K562 (cell line): ENCODE measurements around the gene HS3ST5.

Experiments used
- ZKSCAN8 ChIP-seq: fragments of 200-800 bp; sonication (Bioruptor generic); IDR thresholded peaks from 2 replicates; pipeline ENCODE4 v1.6.1; 2016; ENCODE audit warnings: missing genetic modification characterization, missing compliant biosample characterization
- TF ChIP-seq, protein P1 (sequence below), 3 experiments: IDR thresholded peaks in 2 of 3; conservative IDR thresholded peaks in 1 of 3; 2 replicates each; pipeline ENCODE4 v1.5.1; 2011 to 2012; ENCODE audit warnings: low read length in 3 of 3, mild to moderate bottlenecking in 3 of 3, control low read depth in 2 of 3, improper control_type of control experiment in 1 of 3, inconsistent platforms in 1 of 3, low read depth in 1 of 3, mixed read lengths in 1 of 3, moderate library complexity in 1 of 3; ENCODE audit not compliant: insufficient read depth in 2 of 3

DNA sequence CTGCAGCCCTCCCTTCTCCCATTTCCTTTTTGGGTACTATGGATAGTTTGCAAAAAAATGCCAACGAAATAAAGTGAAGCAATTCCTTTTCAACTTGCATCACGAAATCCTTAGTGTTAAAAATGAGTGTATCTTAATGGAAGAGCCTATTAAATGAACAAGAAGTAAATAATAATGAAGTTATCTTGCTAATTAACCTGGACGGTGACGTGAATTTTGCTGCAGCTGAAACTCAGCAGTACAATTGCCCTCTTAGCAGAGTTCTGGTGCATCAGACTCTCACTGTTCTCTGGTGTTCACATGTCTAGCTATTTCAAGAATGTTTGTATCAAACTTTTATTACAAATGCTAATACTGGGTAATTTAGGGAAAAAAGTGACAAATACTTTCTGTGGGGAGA, 252.2 kb downstream of the HS3ST5 start:
- TF ChIP-seq, protein P1, sequence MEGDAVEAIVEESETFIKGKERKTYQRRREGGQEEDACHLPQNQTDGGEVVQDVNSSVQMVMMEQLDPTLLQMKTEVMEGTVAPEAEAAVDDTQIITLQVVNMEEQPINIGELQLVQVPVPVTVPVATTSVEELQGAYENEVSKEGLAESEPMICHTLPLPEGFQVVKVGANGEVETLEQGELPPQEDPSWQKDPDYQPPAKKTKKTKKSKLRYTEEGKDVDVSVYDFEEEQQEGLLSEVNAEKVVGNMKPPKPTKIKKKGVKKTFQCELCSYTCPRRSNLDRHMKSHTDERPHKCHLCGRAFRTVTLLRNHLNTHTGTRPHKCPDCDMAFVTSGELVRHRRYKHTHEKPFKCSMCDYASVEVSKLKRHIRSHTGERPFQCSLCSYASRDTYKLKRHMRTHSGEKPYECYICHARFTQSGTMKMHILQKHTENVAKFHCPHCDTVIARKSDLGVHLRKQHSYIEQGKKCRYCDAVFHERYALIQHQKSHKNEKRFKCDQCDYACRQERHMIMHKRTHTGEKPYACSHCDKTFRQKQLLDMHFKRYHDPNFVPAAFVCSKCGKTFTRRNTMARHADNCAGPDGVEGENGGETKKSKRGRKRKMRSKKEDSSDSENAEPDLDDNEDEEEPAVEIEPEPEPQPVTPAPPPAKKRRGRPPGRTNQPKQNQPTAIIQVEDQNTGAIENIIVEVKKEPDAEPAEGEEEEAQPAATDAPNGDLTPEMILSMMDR (IDR thresholded peaks at IDR 0.05 in 2 of 3, conservative IDR thresholded peaks at IDR 0.05 in 1 of 3; ENCODE audit: insufficient read depth in 2 of 3, low read depth in 1 of 3, low read length in 3 of 3): no peak
- TF ChIP-seq ZKSCAN8 (CRISPR knock-in tag): no peak
